Left lung (tissue), 10 donors: ENCODE data around the gene RRAD. TPM values are rescaled to one million over a fixed set of nuclear protein-coding genes. Genes with fewer than 3 reads are reported as not detected.

ENCODE experiments used
- ATAC-seq: fragments of 200-7000 bp; cut with Tn5 transposase; one replicate; pipeline ENCODE4 v1.9.1; 2020; ENCODE audit warnings: moderate library complexity
- DNase-seq, 4 donors: peaks; one replicate each; pipeline ENCODE4 v3.0.0-alpha.2; 2013 to 2020
- H3K27ac ChIP-seq, 2 donors: fragments of 200-600 bp; sonication (generic) in 1 of 2; one replicate each; pipeline versions ENCODE4 v1.5.0 to v1.8.0; 2020 to 2021
- H3K27me3 ChIP-seq, 2 donors: fragments of 200-600 bp; sonication (generic) in 1 of 2; one replicate each; pipeline versions ENCODE4 v1.5.0 to v1.8.0; 2020 to 2021
- H3K36me3 ChIP-seq, 2 donors: fragments of 200-600 bp; sonication (generic) in 1 of 2; one replicate each; pipeline versions ENCODE4 v1.5.0 to v1.8.0; 2020 to 2021
- H3K4me1 ChIP-seq, 2 donors: fragments of 200-600 bp; one replicate each; pipeline ENCODE4 v1.8.0; 2021
- H3K4me3 ChIP-seq, 2 donors: fragments of 200-600 bp; sonication (generic) in 1 of 2; one replicate each; pipeline versions ENCODE4 v1.5.0 to v1.8.0; 2020 to 2021; ENCODE audit warnings: mild to moderate bottlenecking in 1 of 2
- H3K9me3 ChIP-seq, 2 donors: fragments of 200-600 bp; sonication (generic) in 1 of 2; one replicate each; pipeline versions ENCODE4 v1.5.0 to v1.8.0; 2020 to 2021
- intact Hi-C, 2 donors: fragments of 100-400 bp; cut with DNase I; formaldehyde crosslinking; loops; one replicate each; pipeline versions ENCODE4 v1.11.2 to v1.14.2; 2022
- polyA plus RNA-seq, 6 donors: library from polyadenylated mRNA; unstranded; fragments of 120-200 nt; gene quantifications; one replicate each; pipeline ENCODE4 v1.2.1, GENCODE V29; 2013; ENCODE audit not compliant: insufficient read length in 6 of 6
- total RNA-seq, 2 donors: library from RNA; stranded (reverse); fragmentation: NEBNext Ultra II Directional; extraction: Animal tissue kit (Norgen Biotek cat#: 25700); gene quantifications; one replicate each; pipeline ENCODE4 v1.2.1, GENCODE V29; 2021
- TF ChIP-seq, protein P1 (sequence below), 2 donors: fragments of 200-600 bp; sonication (generic) in 1 of 2; IDR thresholded peaks; one replicate each; pipeline versions ENCODE4 v1.5.0 to v1.8.0; 2021; ENCODE audit warnings: antibody characterized with exemption in 2 of 2
- donor health status: DM: no; HTN: yes; CAD: no.
- donor health status: DM: no; HTN: no; CAD: no.

RRAD gene
- total and polyA plus RNA-seq, 8 donors = 8.1 to 31.8 (median 9.0) TPM

DNA sequence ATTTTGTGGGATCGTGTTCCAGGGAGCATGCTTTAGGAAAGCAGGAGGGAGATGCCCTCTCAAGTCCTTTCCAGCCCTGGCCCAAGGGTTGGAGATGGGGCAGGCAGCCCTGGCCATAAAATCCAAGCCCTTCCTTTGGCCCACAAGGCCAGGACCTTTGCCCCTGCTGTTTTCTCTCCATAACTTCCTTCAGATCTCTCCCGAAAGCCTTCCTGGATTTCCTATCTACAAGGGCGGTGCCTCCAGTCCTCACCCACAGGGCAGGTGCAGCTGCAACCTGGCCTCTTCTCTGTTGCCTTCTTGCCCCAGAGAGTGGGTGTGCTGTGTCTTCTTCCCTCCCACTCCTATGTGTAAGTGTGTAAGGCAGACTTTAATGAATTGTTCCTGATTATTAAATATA lies 53.5 kb downstream of the RRAD start:
- no peak for DNase-seq
- intact Hi-C loops = no loop called here

More for the DNA sequence above, 53.5 kb downstream of the RRAD start:
- Histone ChIP-seq H3K27me3 (no peaks in the 10 kb centered on the region), H3K27ac (no peak overlapping the region), H3K9me3 (no peaks in the 10 kb centered on the region), H3K4me1 (peaks cover 9 to 20% of the 10 kb centered on the region in 2 donors), H3K36me3 (no peaks in the 10 kb centered on the region), H3K4me3 (no peak overlapping the region)
- ATAC-seq = no peak
- TF ChIP-seq, protein P1, sequence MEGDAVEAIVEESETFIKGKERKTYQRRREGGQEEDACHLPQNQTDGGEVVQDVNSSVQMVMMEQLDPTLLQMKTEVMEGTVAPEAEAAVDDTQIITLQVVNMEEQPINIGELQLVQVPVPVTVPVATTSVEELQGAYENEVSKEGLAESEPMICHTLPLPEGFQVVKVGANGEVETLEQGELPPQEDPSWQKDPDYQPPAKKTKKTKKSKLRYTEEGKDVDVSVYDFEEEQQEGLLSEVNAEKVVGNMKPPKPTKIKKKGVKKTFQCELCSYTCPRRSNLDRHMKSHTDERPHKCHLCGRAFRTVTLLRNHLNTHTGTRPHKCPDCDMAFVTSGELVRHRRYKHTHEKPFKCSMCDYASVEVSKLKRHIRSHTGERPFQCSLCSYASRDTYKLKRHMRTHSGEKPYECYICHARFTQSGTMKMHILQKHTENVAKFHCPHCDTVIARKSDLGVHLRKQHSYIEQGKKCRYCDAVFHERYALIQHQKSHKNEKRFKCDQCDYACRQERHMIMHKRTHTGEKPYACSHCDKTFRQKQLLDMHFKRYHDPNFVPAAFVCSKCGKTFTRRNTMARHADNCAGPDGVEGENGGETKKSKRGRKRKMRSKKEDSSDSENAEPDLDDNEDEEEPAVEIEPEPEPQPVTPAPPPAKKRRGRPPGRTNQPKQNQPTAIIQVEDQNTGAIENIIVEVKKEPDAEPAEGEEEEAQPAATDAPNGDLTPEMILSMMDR (IDR thresholded peaks at IDR 0.05) = no peak

Other genes with a start within 250 kb of the RRAD start
- gene CMTM4, start 228.8 kb downstream of the RRAD start, total RNA-seq = 10 to 100 TPM; 64.0 to 72.3 TPM
- 10 to 100 TPM; 25.2 to 36.5 (median 32.7) TPM for gene CMTM4, start 228.8 kb downstream of the RRAD start, polyA plus RNA-seq
- 100 to 1,000 TPM; 118 to 141 TPM for gene DYNC1LI2, start 173.9 kb downstream of the RRAD start, total RNA-seq
- 100 to 1,000 TPM; 137 to 162 (median 147) TPM for gene DYNC1LI2, start 173.9 kb downstream of the RRAD start, polyA plus RNA-seq
- not detected for gene TERB1, start 124.0 kb downstream of the RRAD start, total RNA-seq
- gene TERB1, start 124.0 kb downstream of the RRAD start, polyA plus RNA-seq = under 1 TPM; 0.07 to 0.46 (median 0.13) TPM
- 10 to 100 TPM; 41.8 to 45.2 TPM for gene NAE1, start 94.6 kb downstream of the RRAD start, total RNA-seq
- gene NAE1, start 94.6 kb downstream of the RRAD start, polyA plus RNA-seq = 10 to 100 TPM; 79.1 to 98.9 (median 88.1) TPM
- gene CA7, start 81.1 kb downstream of the RRAD start, total RNA-seq = not detected
- gene CA7, start 81.1 kb downstream of the RRAD start, polyA plus RNA-seq = not detected
- gene PDP2, start 45.0 kb downstream of the RRAD start, total RNA-seq = 10 to 100 TPM; 17.4 to 36.3 TPM
- gene PDP2, start 45.0 kb downstream of the RRAD start, polyA plus RNA-seq = 10 to 100 TPM in 2 of 6 donors, 1 to 10 TPM in 4; 8.9 to 10.8 (median 9.2) TPM
- under 1 TPM in 1 of 2 donors, not detected in 1; 0.32 TPM for gene CDH16, start 6.7 kb downstream of the RRAD start, total RNA-seq
- gene CDH16, start 6.7 kb downstream of the RRAD start, polyA plus RNA-seq = 10 to 100 TPM; 23.8 to 68.1 (median 49.1) TPM
- 10 to 100 TPM; 81.7 to 82.5 TPM for gene CIAO2B, start 8.9 kb upstream of the RRAD start, total RNA-seq
- gene CIAO2B, start 8.9 kb upstream of the RRAD start, polyA plus RNA-seq = 10 to 100 TPM; 70.9 to 84.0 (median 80.8) TPM
- gene CES2, start 10.0 kb upstream of the RRAD start, total RNA-seq = 10 to 100 TPM; 31.7 to 38.4 TPM
- 10 to 100 TPM; 33.0 to 41.8 (median 35.7) TPM for gene CES2, start 10.0 kb upstream of the RRAD start, polyA plus RNA-seq
- gene CES3, start 35.7 kb upstream of the RRAD start, total RNA-seq = 1 to 10 TPM in 1 of 2 donors, under 1 TPM in 1; 0.79 to 1.6 TPM
- gene CES3, start 35.7 kb upstream of the RRAD start, polyA plus RNA-seq = 1 to 10 TPM; 3.5 to 5.3 (median 4.8) TPM
- gene CES4A, start 63.1 kb upstream of the RRAD start, total RNA-seq = 10 to 100 TPM in 1 of 2 donors, 1 to 10 TPM in 1; 9.3 to 14.3 TPM
- 10 to 100 TPM in 1 of 6 donors, 1 to 10 TPM in 5; 6.1 to 10.0 (median 7.8) TPM for gene CES4A, start 63.1 kb upstream of the RRAD start, polyA plus RNA-seq
- 10 to 100 TPM; 46.8 to 47.6 TPM for gene CBFB, start 103.6 kb upstream of the RRAD start, total RNA-seq
- gene CBFB, start 103.6 kb upstream of the RRAD start, polyA plus RNA-seq = 10 to 100 TPM; 58.4 to 69.9 (median 64.8) TPM
- 10 to 100 TPM; 12.3 to 21.7 TPM for gene PHAF1, start 184.4 kb upstream of the RRAD start, total RNA-seq
- gene PHAF1, start 184.4 kb upstream of the RRAD start, polyA plus RNA-seq = 10 to 100 TPM; 22.7 to 26.5 (median 23.6) TPM
- 10 to 100 TPM; 18.6 to 29.4 TPM for gene B3GNT9, start 225.5 kb upstream of the RRAD start, total RNA-seq
- 10 to 100 TPM; 16.2 to 25.7 (median 19.9) TPM for gene B3GNT9, start 225.5 kb upstream of the RRAD start, polyA plus RNA-seq
- gene TRADD, start 234.4 kb upstream of the RRAD start, total RNA-seq = 10 to 100 TPM; 25.1 to 25.5 TPM
- gene TRADD, start 234.4 kb upstream of the RRAD start, polyA plus RNA-seq = 1 to 10 TPM; 5.8 to 8.6 (median 7.8) TPM
- 10 to 100 TPM; 22.1 to 22.9 TPM for gene FBXL8, start 234.4 kb upstream of the RRAD start, total RNA-seq
- 1 to 10 TPM; 1.8 to 4.1 (median 3.2) TPM for gene FBXL8, start 234.4 kb upstream of the RRAD start, polyA plus RNA-seq
- gene HSF4, start 239.2 kb upstream of the RRAD start, total RNA-seq = 10 to 100 TPM; 28.1 to 38.2 TPM
- gene HSF4, start 239.2 kb upstream of the RRAD start, polyA plus RNA-seq = 1 to 10 TPM; 2.5 to 5.9 (median 4.8) TPM
- 10 to 100 TPM; 29.5 to 36.7 TPM for gene NOL3, start 245.0 kb upstream of the RRAD start, total RNA-seq
- gene NOL3, start 245.0 kb upstream of the RRAD start, polyA plus RNA-seq = 10 to 100 TPM; 11.9 to 19.6 (median 17.3) TPM